Omental fat pad (tissue), 4 donors: ENCODE measurements around the gene CERS3. TPM values are rescaled to one million over a fixed set of nuclear protein-coding genes. Genes with fewer than 3 reads are reported as not detected.

Experiments used
- ATAC-seq: fragments of 150-250 bp; one replicate; pipeline ENCODE4 v1.9.1; 2016; ENCODE audit warnings: mild to moderate bottlenecking, moderate library complexity; ENCODE audit not compliant: low FRiP score
- DNase-seq: peaks from one replicate; pipeline ENCODE4 v3.0.0-alpha.2; 2019; ENCODE audit warnings: low spot score
- CTCF ChIP-seq, 3 donors: fragments of 450-650 bp; IDR thresholded peaks; one replicate each; pipeline ENCODE4 v1.5.1; 2016 to 2017; ENCODE audit warnings: antibody characterized with exemption in 3 of 3, mild to moderate bottlenecking in 3 of 3, moderate library complexity in 2 of 3
- total RNA-seq, 4 donors: library from RNA; depleted of rRNA; stranded (reverse); fragments of >200 nt; gene quantifications; one replicate each; pipeline ENCODE4 v1.1.0, GENCODE V29; 2016

Gene CERS3
- total RNA-seq, result not detected

GRCh38 chr15:100528833-100529428, at the start of gene CERS3:
CERS3 (minus strand) TSS chr15:100528950; CDS start chr15:100501849, 27,101 bp downstream.
- no peak for ATAC-seq
- DNase-seq, result no peak
- no peak for TF ChIP-seq CTCF (IDR thresholded peaks at IDR 0.05)

DNA sequence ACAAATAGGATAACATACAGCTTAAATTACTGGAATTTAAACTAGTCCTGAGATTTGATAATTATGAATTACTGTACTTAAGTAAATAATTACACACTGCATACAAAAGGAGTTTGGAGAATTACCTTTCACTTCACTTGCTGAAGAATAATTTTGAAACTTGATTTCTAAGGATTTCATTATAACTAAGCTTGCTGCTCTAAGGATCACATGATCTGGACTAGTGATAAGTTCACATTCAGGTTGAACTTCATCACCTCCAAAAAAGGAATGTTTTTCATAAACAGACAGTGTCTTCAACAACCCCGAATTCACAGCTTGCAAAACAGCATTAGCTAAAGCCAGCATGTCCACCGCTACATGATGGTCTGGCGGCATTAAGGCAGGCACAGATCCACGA, 44.8 kb upstream of the CERS3 start:
- no peak for TF ChIP-seq CTCF (IDR thresholded peaks at IDR 0.05)
- DNase-seq, result no peak
- no peak for ATAC-seq

DNA sequence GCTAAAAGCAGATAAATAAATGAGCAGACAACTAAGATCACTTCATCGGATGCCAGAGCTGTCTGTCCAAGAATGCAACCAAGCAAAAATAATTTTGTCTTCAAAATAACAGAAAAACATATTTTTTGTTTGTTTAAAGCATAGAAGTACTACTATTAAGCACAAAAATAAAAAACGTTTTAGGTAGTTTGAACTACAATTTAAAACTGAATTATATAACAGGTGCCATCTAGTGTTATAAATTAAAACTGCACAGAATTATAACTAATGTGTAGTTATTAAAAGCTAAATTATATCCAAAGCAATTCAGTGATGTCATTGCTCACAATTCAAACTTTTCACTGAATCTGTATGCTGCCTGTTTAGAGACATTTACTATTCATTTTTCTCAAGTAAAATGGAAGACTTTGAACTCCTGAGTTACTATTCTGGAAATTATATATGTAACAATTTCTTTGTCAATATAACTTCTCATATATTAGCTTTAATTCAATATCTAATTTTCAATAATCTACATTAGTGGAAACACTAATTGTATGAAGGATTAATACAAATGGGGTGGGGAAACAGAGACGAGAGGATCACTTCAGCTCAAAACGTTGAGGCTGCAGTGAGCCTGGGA, 43.7 kb upstream of the CERS3 start:
- no peak for TF ChIP-seq CTCF (IDR thresholded peaks at IDR 0.05)
- ATAC-seq (no peak), DNase-seq (no peak)

GRCh38 chr15:100571592-100572167, 42.9 kb upstream of the CERS3 start:
- no peak for TF ChIP-seq CTCF (IDR thresholded peaks at IDR 0.05)
- ATAC-seq (no peak), DNase-seq (no peak)

DNA sequence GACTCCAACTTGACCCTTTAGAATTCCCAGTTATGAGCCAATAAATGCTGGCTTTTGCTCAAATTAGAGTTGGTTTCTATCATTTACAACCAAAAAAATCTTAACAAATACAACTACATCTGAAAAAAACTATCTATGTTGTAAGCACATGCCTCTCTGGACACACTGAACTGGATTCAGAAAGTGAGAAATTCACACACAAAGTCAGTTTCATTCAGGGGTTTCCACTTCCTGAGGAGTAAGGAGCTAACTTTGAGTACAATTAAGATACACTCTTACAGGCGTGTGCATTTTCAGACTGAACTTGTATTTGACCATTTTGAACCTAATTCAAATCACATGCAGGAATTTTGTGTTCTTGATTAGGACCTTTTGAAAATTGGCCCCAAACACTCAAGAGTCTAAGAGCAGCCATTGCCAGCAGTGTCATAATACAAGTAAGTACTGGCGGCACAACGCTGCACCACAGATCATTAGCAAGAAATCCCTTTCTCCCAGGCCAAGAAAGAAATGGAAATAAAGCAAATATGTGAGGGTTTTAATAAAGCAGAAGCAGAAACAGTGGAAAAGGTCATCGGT, 42.1 kb upstream of the CERS3 start:
- DNase-seq (no peak), ATAC-seq (no peak)
- no peak for TF ChIP-seq CTCF (IDR thresholded peaks at IDR 0.05)

- no peak for TF ChIP-seq CTCF (IDR thresholded peaks at IDR 0.05)
- DNase-seq (no peak), ATAC-seq (no peak)
Observed at GRCh38 chr15:100570275-100570674, 41.5 kb upstream of the CERS3 start.
